HG03558 (cell line): ENCODE results near the gene RPL23.

Source experiments
- ATAC-seq: cut with Tn5 transposase; IDR thresholded peaks from one replicate; pipeline ENCODE4 v1.9.1; 2021; ENCODE audit warnings: moderate number of reproducible peaks; ENCODE audit not compliant: unreplicated experiment; ENCODE audit errors: extremely low read depth

RPL23 gene

GRCh38 chr17:38853292-38854219 lies at the start of gene RPL23:
Gene RPL23 (minus strand): TSS chr17:38853721. CDS start chr17:38853710, 11 bp downstream.
- no peak for ATAC-seq

GRCh38 chr17:38900978-38901656 lies 47.6 kb upstream of the RPL23 start:
- no peak for ATAC-seq

GRCh38 chr17:38899421-38899820 lies 45.9 kb upstream of the RPL23 start:
- no peak for ATAC-seq

- ATAC-seq = no peak
These were observed 45.4 kb upstream of the RPL23 start for GRCh38 chr17:38898812-38899348.

GRCh38 chr17:38898291-38898679 lies 44.8 kb upstream of the RPL23 start:
- no peak for ATAC-seq

GRCh38 chr17:38897671-38898290 lies 44.3 kb upstream of the RPL23 start:
- ATAC-seq = no peak

- ATAC-seq = no peak
These were observed 43.7 kb upstream of the RPL23 start for GRCh38 chr17:38897176-38897575.

- no peak for ATAC-seq
These were observed 42.9 kb upstream of the RPL23 start for GRCh38 chr17:38896346-38896954.

GRCh38 chr17:38894276-38894675 lies 40.8 kb upstream of the RPL23 start:
- no peak for ATAC-seq

- no peak for ATAC-seq
These were observed 40.1 kb upstream of the RPL23 start for GRCh38 chr17:38893607-38894006.

GRCh38 chr17:38893113-38893512 lies 39.6 kb upstream of the RPL23 start:
- ATAC-seq = no peak

GRCh38 chr17:38892620-38893019 lies 39.1 kb upstream of the RPL23 start:
- ATAC-seq = no peak

- ATAC-seq = no peak
These were observed 38.6 kb upstream of the RPL23 start for GRCh38 chr17:38892083-38892482.

- no peak for ATAC-seq
These were observed 37.9 kb upstream of the RPL23 start for GRCh38 chr17:38891441-38891840.

- ATAC-seq = no peak
These were observed 36.9 kb upstream of the RPL23 start for GRCh38 chr17:38890410-38890746.

- no peak for ATAC-seq
These were observed 36.4 kb upstream of the RPL23 start for GRCh38 chr17:38889745-38890409.

- ATAC-seq = no peak
These were observed 35.3 kb upstream of the RPL23 start for GRCh38 chr17:38888842-38889241.

- no peak for ATAC-seq
These were observed 33.1 kb upstream of the RPL23 start for GRCh38 chr17:38886643-38887010.

GRCh38 chr17:38885728-38886642 lies 32.5 kb upstream of the RPL23 start:
- no peak for ATAC-seq
